DMS 273 treated with DMSO at 0.1 percent for 48 hours (cell line): ENCODE results near the gene FLG2.
"Not testable (repeated sequence)": the region's sequence is repeated elsewhere in the genome, so short reads cannot be mapped to it uniquely, and the experiment has no call there.

Source experiments
- DNase-seq: peaks from one replicate; lab custom pipeline; 2025; lab: John Stamatoyannopoulos, UW

FLG2 gene

DNA sequence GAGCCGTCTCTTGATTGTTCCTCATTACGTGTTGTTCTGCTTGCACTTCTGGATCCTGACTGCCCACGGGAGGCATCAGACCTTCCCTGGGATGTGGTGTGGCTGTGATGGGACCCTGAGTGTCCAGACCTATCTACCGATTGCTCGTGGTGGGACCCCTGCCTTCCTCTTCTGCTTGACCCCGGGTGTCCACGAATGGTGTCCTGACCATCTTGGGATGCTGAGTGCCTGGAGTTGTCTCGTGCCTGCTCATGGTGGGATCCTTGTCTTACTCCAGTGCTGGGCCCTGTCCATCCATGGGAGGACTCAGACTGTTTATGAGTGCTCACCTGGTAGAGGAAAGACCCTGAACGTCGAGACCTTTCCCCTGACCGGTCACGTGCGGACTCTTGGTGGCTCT, 47.6 kb downstream of the FLG2 start:
- DNase-seq, result not testable (repeated sequence)

DNA sequence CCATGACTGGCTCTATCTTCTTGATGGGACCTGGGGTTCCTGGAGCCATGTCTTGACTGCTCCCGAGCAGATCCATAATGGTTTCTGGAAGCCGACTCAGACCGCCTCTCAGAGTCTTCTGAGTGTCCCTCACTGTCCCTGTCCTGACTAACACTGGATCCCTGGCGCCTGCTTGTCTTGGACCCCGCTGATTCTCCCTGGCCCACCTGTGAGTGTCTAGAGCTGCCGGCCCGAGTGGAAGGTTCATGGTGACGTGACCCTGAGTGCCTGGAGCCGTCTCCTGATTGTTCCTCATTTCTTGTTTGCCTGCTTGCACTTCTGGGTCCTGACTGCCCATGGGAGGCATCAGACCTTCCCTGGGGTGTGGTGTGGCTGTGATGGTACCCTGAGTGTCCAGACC, 49.9 kb downstream of the FLG2 start:
- no peak for DNase-seq

DNA sequence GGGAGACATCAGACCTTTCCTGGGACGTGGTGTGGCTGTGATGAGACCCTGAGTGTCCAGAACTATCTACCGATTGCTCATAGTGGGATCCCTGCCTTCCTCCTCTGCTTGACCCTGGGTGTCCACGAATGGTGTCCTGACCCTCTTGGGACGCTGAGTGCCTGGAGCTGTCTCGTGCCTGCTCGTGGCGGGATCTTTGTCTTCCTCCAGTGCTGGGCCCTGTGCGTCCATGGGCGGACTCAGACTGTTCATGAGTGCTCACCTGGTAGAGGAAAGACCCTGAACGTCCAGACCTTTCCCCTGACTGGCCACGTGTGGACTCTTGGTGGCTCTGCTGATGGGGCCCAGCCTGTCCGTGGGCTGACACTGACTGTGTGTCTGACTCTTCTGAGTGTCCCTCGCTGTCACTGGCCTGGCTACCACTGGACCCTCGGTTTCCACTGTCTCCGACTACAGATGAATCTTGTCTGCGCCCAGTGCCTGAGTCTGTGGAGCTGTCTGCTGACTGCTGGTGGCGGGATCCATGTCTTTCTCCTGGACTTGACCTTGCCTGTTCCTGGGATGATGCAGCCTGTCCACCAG, 50.4 kb downstream of the FLG2 start:
- DNase-seq, result not testable (repeated sequence)

DNA sequence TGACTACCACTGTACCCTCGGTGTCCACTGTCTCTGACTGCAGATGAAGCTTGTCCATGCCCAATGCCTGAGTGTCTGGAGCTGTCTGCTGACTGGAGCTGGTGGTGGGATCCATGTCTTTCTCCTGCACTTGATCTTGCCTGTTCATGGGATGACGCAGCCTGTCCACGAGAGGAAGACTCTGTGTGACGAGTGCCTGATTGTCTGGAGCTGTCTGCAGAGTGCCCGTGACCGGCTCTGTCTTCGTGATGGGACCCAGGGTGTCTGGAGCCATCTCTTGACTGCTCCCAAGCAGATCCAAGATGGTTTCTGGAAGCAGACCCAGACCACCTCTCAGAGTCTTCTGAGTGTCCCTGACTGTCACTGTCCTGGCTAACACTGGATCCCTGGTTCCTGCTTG, 51.0 kb downstream of the FLG2 start:
- not testable (repeated sequence) for DNase-seq

DNA sequence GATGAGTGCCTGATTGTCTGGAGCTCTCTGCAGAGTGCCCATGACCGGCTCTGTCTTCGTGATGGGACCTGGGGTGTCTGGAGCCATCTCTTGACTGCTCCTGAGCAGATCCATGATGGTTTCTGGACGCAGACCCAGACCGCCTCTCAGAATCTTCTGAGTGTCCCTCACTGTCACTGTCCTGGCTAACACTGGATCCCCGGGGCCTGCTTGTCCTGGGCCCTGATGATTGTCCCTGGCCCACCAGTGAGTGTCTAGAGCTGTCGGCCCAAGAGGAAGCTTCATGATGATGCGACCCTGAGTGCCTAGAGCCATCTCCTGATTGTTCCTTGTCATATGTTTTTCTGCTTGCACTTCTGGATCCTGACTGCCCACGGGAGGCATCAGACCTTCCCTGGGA, 51.8 kb downstream of the FLG2 start:
- not testable (repeated sequence) for DNase-seq

DNA sequence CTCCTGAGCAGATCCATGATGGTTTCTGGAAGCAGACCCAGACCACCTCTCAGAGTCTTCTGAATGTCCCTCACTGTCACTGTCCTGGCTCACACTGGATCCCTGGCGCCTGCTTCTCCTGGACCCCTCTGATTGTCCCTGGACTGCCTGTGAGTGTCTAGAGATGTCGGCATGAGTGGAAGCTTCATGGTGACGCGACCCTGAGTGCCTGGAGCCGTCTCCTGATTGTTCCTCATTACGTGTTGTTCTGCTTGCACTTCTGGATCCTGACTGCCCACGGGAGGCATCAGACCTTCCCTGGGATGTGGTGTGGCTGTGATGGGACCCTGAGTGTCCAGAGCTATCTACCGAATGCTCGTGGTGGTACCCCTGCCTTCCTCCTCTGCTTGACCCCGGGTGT, 53.7 kb downstream of the FLG2 start:
- not testable (repeated sequence) for DNase-seq

DNA sequence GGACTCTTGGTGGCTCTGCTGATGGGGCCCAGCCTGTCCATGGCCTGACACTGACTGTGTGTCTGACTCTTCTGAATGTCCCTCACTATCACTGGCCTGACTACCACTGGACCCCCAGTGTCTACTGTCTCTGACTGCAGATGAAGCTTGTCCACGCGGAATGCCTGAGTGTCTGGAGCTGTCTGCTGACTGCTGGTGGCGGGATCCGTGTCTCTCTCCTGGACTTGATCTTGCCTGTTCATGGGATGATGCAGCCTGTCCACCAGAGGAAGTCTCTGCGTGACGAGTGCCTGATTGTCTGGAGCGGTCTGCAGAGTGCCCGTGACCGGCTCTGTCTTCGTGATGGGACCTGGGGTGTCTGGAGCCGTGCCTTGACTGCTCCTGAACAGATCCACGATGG, 55.0 kb downstream of the FLG2 start:
- DNase-seq, result not testable (repeated sequence)

DNA sequence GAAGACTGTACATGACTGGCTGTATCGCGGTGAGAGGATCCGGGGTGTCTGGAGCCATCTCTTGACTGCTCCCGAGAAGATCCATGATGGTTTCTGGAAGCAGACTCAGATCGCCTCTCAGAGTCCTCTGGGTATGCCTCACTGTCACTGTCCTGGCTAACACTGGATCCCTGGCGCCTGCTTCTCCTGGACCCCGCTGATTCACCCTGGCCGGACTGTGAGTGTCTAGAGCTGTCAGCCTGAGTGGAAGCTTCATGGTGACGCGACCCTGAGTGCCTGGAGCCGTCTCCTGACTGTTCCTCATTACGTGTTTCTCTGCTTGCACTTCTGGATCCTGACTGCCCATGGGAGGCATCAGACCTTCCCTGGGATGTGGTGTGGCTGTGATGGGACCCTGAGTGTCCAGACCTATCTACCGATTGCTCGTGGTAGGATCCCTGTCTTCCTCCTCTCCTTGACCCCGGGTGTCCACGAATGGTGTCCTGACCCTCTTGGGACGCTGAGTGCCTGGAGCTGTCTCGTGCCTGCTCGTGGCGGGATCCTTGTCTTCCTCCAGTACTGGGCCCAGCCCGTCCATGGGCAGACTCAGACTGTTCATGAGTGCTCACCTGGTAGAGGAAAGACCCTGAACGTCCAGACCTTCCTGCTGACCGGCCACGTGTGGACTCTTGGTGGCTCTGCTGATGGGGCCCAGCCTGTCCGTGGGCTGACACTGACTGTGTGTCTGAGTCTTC, 56.5 kb downstream of the FLG2 start:
- not testable (repeated sequence) for DNase-seq
